A549 (cell line): ENCODE results near the gene SPEF1. TPM values are rescaled to one million over a fixed set of nuclear protein-coding genes. Genes with fewer than 3 reads are reported as not detected.

Experiments
- ATAC-seq, 2 experiments: fragments of 200-7000 bp in 1 of 2; fragments of >200 bp in 1 of 2; cut with Nextera tagmentation in 1 of 2; cut with Tn5 transposase in 1 of 2; 3 replicates each; pipeline versions ENCODE4 v1.8.0 to v1.9.1; 2018 to 2020; ENCODE audit warnings: mild to moderate bottlenecking in 1 of 2, moderate library complexity in 1 of 2
- CTCF ChIA-PET: fragments of 300-600 bp; sonication (Branson Sonifier 250); formaldehyde crosslinking; extraction: SDS; loops from one replicate; lab custom pipeline; 2021; ENCODE audit warnings: antibody characterized with exemption, inconsistent platforms; lab: Yijun Ruan, JAX
- POLR2A ChIA-PET: fragments of 350-600 bp; formaldehyde crosslinking; extraction: SDS; loops from one replicate; lab custom pipeline; 2021; ENCODE audit warnings: antibody characterized with exemption, inconsistent platforms; lab: Yijun Ruan, JAX
- DNase-seq, 2 experiments: peaks; one replicate each; pipeline versions ENCODE4 v3.0.0 to v3.0.0-alpha.2; 2011 to 2016; ENCODE audit warnings: low read depth in 1 of 2, low spot score in 1 of 2
- FAIRE-seq: peaks from 2 replicates; lab custom pipeline; 2011; peaks lifted over from hg19 to GRCh38; lab: Jason Lieb, UNC
- H3K27ac ChIP-seq, 2 experiments: fragments of >200 bp; sonication (Bioruptor Twin); formaldehyde crosslinking; 3 replicates each; pipeline ENCODE4 v1.5.1; 2016 to 2017
- H3K4me1 ChIP-seq: fragments of >200 bp; sonication (Bioruptor Twin); formaldehyde crosslinking; 3 replicates; pipeline ENCODE4 v1.6.1; 2016
- H3K4me2 ChIP-seq: fragments of >200 bp; sonication (Bioruptor Twin); formaldehyde crosslinking; 3 replicates; pipeline ENCODE4 v1.6.1; 2016
- H3K4me3 ChIP-seq: fragments of >200 bp; sonication (Bioruptor Twin); formaldehyde crosslinking; 3 replicates; pipeline ENCODE4 v1.5.1; 2016
- H3K9me3 ChIP-seq: fragments of >200 bp; sonication (Bioruptor Twin); formaldehyde crosslinking; 3 replicates; pipeline ENCODE4 v1.6.1; 2016
- CEBPB ChIP-seq, 2 experiments: fragments of >200 bp in 1 of 2; sonication (Bioruptor Twin) in 1 of 2; formaldehyde crosslinking in 1 of 2; IDR thresholded peaks; 2 replicates each; pipeline ENCODE4 v1.6.1; 2012 to 2016
- CHD2 ChIP-seq: fragments of 150-350 bp; IDR thresholded peaks from 2 replicates; pipeline ENCODE4 v1.6.1; 2014; ENCODE audit warnings: low read length; ENCODE audit not compliant: partially characterized antibody
- CHD4 ChIP-seq: fragments of 200-600 bp; sonication (generic); IDR thresholded peaks from 2 replicates; pipeline ENCODE4 v1.6.1; 2016; ENCODE audit warnings: antibody characterized with exemption, mild to moderate bottlenecking, borderline replicate concordance
- CTCF ChIP-seq: fragments of >200 bp; sonication (Bioruptor Twin); formaldehyde crosslinking; IDR thresholded peaks from 3 replicates; pipeline ENCODE4 v1.5.1; 2016
- EHF ChIP-seq: fragments of 250-450 bp; sonication (Bioruptor Pico); IDR thresholded peaks from 2 replicates; pipeline ENCODE4 v1.5.0; 2020; ENCODE audit warnings: mild to moderate bottlenecking
- EHMT2 ChIP-seq: fragments of 200-600 bp; sonication (generic); IDR thresholded peaks from 2 replicates; pipeline ENCODE4 v1.6.1; 2016; ENCODE audit warnings: antibody characterized with exemption, low read depth, mild to moderate bottlenecking, moderate library complexity
- ELK1 ChIP-seq: fragments of 150-350 bp; IDR thresholded peaks from 2 replicates; pipeline ENCODE4 v1.6.1; 2014; ENCODE audit warnings: low read depth, mild to moderate bottlenecking, low read length
- FOSB ChIP-seq: fragments of 250-450 bp; sonication (Bioruptor Pico); IDR thresholded peaks from 2 replicates; pipeline ENCODE4 v1.5.0; 2020; ENCODE audit warnings: mild to moderate bottlenecking, moderate library complexity
- HDAC2 ChIP-seq: fragments of 200-600 bp; sonication (generic); IDR thresholded peaks from 2 replicates; pipeline ENCODE4 v1.6.1; 2016
- HEYL ChIP-seq: fragments of 250-450 bp; sonication (Bioruptor Pico); IDR thresholded peaks from 2 replicates; pipeline ENCODE4 v1.8.0; 2021; ENCODE audit warnings: mild to moderate bottlenecking, moderate library complexity
- HOXA7 ChIP-seq: fragments of 250-450 bp; sonication (Bioruptor Pico); IDR thresholded peaks from 2 replicates; pipeline ENCODE4 v1.5.0; 2020; ENCODE audit warnings: mild to moderate bottlenecking, moderate library complexity
- HOXB5 ChIP-seq: fragments of 250-450 bp; sonication (Bioruptor Pico); IDR thresholded peaks from 2 replicates; pipeline ENCODE4 v1.5.0; 2020; ENCODE audit warnings: mild to moderate bottlenecking, moderate library complexity
- JUN ChIP-seq, 2 experiments: fragments of >200 bp; sonication (Bioruptor Twin); formaldehyde crosslinking; IDR thresholded peaks; 2 replicates in 1 of 2; 3 replicates in 1 of 2; pipeline ENCODE4 v1.6.1; 2016 to 2017
- JUNB ChIP-seq: fragments of >200 bp; sonication (Bioruptor Twin); formaldehyde crosslinking; IDR thresholded peaks from 2 replicates; pipeline ENCODE4 v1.6.1; 2016
- KDM1A ChIP-seq: fragments of 200-600 bp; sonication (generic); IDR thresholded peaks from 2 replicates; pipeline ENCODE4 v1.6.1; 2016; ENCODE audit warnings: low read depth, mild to moderate bottlenecking
- KDM5A ChIP-seq: fragments of 200-600 bp; sonication (generic); IDR thresholded peaks from 2 replicates; pipeline ENCODE4 v1.6.1; 2016; ENCODE audit warnings: antibody characterized with exemption, mild to moderate bottlenecking
- MAFK ChIP-seq: fragments of 450-650 bp; IDR thresholded peaks from 2 replicates; pipeline ENCODE4 v1.6.1; 2014; ENCODE audit not compliant: partially characterized antibody
- MAX ChIP-seq: IDR thresholded peaks from 2 replicates; pipeline ENCODE4 v1.6.1; 2012
- MAZ ChIP-seq: fragments of 150-350 bp; IDR thresholded peaks from 2 replicates; pipeline ENCODE4 v1.6.1; 2014; ENCODE audit warnings: antibody characterized with exemption, low read depth, low read length, borderline replicate concordance
- NPAS2 ChIP-seq: fragments of 250-450 bp; sonication (Bioruptor Pico); IDR thresholded peaks from 2 replicates; pipeline ENCODE4 v1.8.0; 2022; ENCODE audit warnings: mild to moderate bottlenecking, moderate library complexity, borderline replicate concordance
- PHF8 ChIP-seq: fragments of 200-600 bp; sonication (generic); IDR thresholded peaks from 2 replicates; pipeline ENCODE4 v1.6.1; 2016; ENCODE audit warnings: low read depth, mild to moderate bottlenecking, antibody characterized with exemption, moderate library complexity, borderline replicate concordance
- POLR2A ChIP-seq: IDR thresholded peaks from 2 replicates; pipeline ENCODE4 v1.6.1; 2012; ENCODE audit warnings: mild to moderate bottlenecking, low read length
- RARB ChIP-seq: fragments of 250-450 bp; sonication (Bioruptor Pico); IDR thresholded peaks from 2 replicates; pipeline ENCODE4 v1.8.0; 2021; ENCODE audit warnings: mild to moderate bottlenecking, moderate library complexity
- RNF2 ChIP-seq: fragments of 200-600 bp; sonication (generic); IDR thresholded peaks from 2 replicates; pipeline ENCODE4 v1.6.1; 2016; ENCODE audit warnings: low read depth, mild to moderate bottlenecking, antibody characterized with exemption, moderate library complexity, borderline replicate concordance
- SMC3 ChIP-seq: fragments of >200 bp; sonication (Bioruptor Twin); formaldehyde crosslinking; IDR thresholded peaks from 3 replicates; pipeline ENCODE4 v1.6.1; 2018; ENCODE audit warnings: inconsistent platforms
- TFCP2L1 ChIP-seq: fragments of 250-450 bp; sonication (Bioruptor Pico); IDR thresholded peaks from 2 replicates; pipeline ENCODE4 v1.5.0; 2021; ENCODE audit warnings: mild to moderate bottlenecking
- TP53 ChIP-seq: fragments of 250-450 bp; sonication (Bioruptor Pico); IDR thresholded peaks from 2 replicates; pipeline ENCODE4 v1.5.0; 2021; ENCODE audit warnings: mild to moderate bottlenecking, moderate library complexity
- WGBS: methylation state at CpG from one replicate; pipeline ENCODE4 v1.1.6; 2017; ENCODE audit errors: missing lambda C conversion rate; 5-methylcytosine and 5-hydroxymethylcytosine counted together
- polyA plus RNA-seq, 4 experiments: library from polyadenylated mRNA; depleted of rRNA in 3 of 4; stranded (reverse); fragments of >200 nt; fragmentation: RNase III in 1 of 4; extraction: RNeasy Plus Mini Kit Qiagen cat#74134 plus additional on column Dnase treatment in 1 of 4; gene quantifications; 2 replicates in 3 of 4; 3 replicates in 1 of 4; pipeline ENCODE4 v1.2.3, GENCODE V29; 2011 to 2017

Gene SPEF1
- polyA plus RNA-seq, 2 of the 4 experiments (the other 2 are of a cell fraction): 0.41 to 1.3 TPM

GRCh38 chr20:3812975-3813847 lies 32.0 kb upstream of the SPEF1 start (continued):
- TF ChIP-seq MAFK (no peak), HOXA7 (CRISPR knock-in tag) (peak; percentile 8; the same call in 1 of the 2 replicates), CEBPB (IDR thresholded peaks at IDR 0.05) (peak in 1 of 2 experiments; percentile 35; a peak in 1 of 4 replicates), MAZ (0 out of 2 replicates have a peak, but pooled peaks have one; percentile 13)

- H3K27ac ChIP-seq: peak overlapping the region; percentile 95 to 99
- no peak for ATAC-seq
- ChIA-PET CTCF (interaction anchor here (1.1 to 3.5 kb wide), 4 partner anchors 43 to 273 kb away, joined by 3 to 10 read pairs (median 4); no protein-coding TSS in a partner anchor), POLR2A (interaction anchor here (0.6 to 3.2 kb wide), 8 partner anchors 8 to 65 kb away, joined by 3 to 36 read pairs (median 6); partner anchors contain the start of genes AP5S1, CDC25B, CENPB and SPEF1)
- no peak for DNase-seq
- peak overlapping the region; percentile 70 for H3K4me2 ChIP-seq
- peaks cover 59% of the 10 kb centered on the region for H3K4me1 ChIP-seq
- H3K4me3 ChIP-seq: no peak overlapping the region
- no peaks in the 10 kb centered on the region for H3K9me3 ChIP-seq
- no peak for TF ChIP-seq ELK1
- peak; percentile 97 for TF ChIP-seq KDM1A
- peak; percentile 80 for TF ChIP-seq FOSB
- TF ChIP-seq TFCP2L1 (CRISPR knock-in tag): no peak
- TF ChIP-seq CTCF: no peak
- peak; percentile 85; the same call in 1 of the 2 replicates for TF ChIP-seq RARB (CRISPR knock-in tag)
- TF ChIP-seq TP53 (CRISPR knock-in tag): no peak; the same call in 1 of the 2 replicates
- TF ChIP-seq CHD4: peak; percentile 97
- peak; percentile 56; the same call in 1 of the 2 replicates for TF ChIP-seq EHF
- peak; percentile 83 for TF ChIP-seq HOXA7 (CRISPR knock-in tag)
- TF ChIP-seq HEYL (CRISPR knock-in tag): peak; percentile 65; the same call in 1 of the 2 replicates
- peak; percentile 61; the same call in 1 of the 2 replicates for TF ChIP-seq HDAC2
- TF ChIP-seq POLR2A: no peak
- no peak for FAIRE-seq
- 97% methylated on average over 9 of the region's 9 CpGs for WGBS
Observed at GRCh38 chr20:3812259-3812681, 31.0 kb upstream of the SPEF1 start.

- peak overlapping the region; percentile 37 for H3K4me3 ChIP-seq
- peak; percentile 76 for FAIRE-seq
- peak; percentile 54 to 63 for ATAC-seq
- TF ChIP-seq RNF2 (no peak), EHMT2 (no peak), JUNB (peak; percentile 96), PHF8 (no peak), MAX (peak; percentile 100), HDAC2 (no peak), HOXB5 (CRISPR knock-in tag) (peak; percentile 71), NPAS2 (CRISPR knock-in tag) (peak; percentile 100), JUN (IDR thresholded peaks at IDR 0.05) (peak; percentile 99 to 100), CTCF (no peak), KDM5A (no peak), FOSB (0 out of 2 replicates have a peak, but pooled peaks have one; percentile 65), EHF (no peak; the same call in 1 of the 2 replicates), CHD2 (peak; percentile 21), SMC3 (peak; percentile 65)
Observed at GRCh38 chr20:3811467-3812258, 30.4 kb upstream of the SPEF1 start.

More at GRCh38 chr20:3811467-3812258, 30.4 kb upstream of the SPEF1 start:
- ChIA-PET CTCF (interaction anchor here (1.1 to 3.5 kb wide), 3 partner anchors 43 to 273 kb away, joined by 3 to 10 read pairs (median 4); no protein-coding TSS in a partner anchor), POLR2A (interaction anchor here (0.5 to 3.2 kb wide), 8 partner anchors 9 to 67 kb away, joined by 3 to 36 read pairs (median 5); partner anchors contain the start of genes AP5S1, CDC25B, CENPB and SPEF1)
- Histone ChIP-seq H3K9me3 (no peaks in the 10 kb centered on the region), H3K27ac (peak overlapping the region; percentile 95 to 99), H3K4me2 (peak overlapping the region; percentile 92), H3K4me1 (peaks cover 65% of the 10 kb centered on the region)
- peak; percentile 97 to 100 for DNase-seq
- 2% methylated on average over 19 of the region's 20 CpGs for WGBS
